ENCODE data around the gene GARRE1. TPM values are rescaled to one million over a fixed set of nuclear protein-coding genes. Genes with fewer than 3 reads are reported as not detected.
A peak's percentile ranks its signal among the peaks of the same experiment; 100 is the strongest.

Gene GARRE1
- total RNA-seq, 2 donors from 2014 or later, result 13.0 to 26.7 TPM

GRCh38 chr19:34220472-34221063, 33.8 kb upstream of the GARRE1 start:
- no peak overlapping the region for H3K27ac ChIP-seq
- peaks cover 24% of the 10 kb centered on the region for H3K36me3 ChIP-seq
- intact Hi-C loops (cut with DNase I), result no loop called here
- TF ChIP-seq, protein P1, sequence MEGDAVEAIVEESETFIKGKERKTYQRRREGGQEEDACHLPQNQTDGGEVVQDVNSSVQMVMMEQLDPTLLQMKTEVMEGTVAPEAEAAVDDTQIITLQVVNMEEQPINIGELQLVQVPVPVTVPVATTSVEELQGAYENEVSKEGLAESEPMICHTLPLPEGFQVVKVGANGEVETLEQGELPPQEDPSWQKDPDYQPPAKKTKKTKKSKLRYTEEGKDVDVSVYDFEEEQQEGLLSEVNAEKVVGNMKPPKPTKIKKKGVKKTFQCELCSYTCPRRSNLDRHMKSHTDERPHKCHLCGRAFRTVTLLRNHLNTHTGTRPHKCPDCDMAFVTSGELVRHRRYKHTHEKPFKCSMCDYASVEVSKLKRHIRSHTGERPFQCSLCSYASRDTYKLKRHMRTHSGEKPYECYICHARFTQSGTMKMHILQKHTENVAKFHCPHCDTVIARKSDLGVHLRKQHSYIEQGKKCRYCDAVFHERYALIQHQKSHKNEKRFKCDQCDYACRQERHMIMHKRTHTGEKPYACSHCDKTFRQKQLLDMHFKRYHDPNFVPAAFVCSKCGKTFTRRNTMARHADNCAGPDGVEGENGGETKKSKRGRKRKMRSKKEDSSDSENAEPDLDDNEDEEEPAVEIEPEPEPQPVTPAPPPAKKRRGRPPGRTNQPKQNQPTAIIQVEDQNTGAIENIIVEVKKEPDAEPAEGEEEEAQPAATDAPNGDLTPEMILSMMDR (IDR thresholded peaks at IDR 0.05), result peak; percentile 61
- peak; percentile 75 for DNase-seq
- H3K9ac ChIP-seq (ENCODE audit: low read depth in 2 of 2, low read length in 2 of 2), result no peak overlapping the region
- no peaks in the 10 kb centered on the region for H3K27me3 ChIP-seq
- no peaks in the 10 kb centered on the region for H3K9me3 ChIP-seq
- H3K4me3 ChIP-seq, result no peak overlapping the region
- H3K4me1 ChIP-seq, result no peaks in the 10 kb centered on the region

- Histone ChIP-seq H3K27me3 (no peaks in the 10 kb centered on the region), H3K4me3 (no peak overlapping the region), H3K9me3 (no peaks in the 10 kb centered on the region), H3K9ac (ENCODE audit: low read depth in 2 of 2, low read length in 2 of 2) (no peak overlapping the region), H3K27ac (no peak overlapping the region), H3K4me1 (no peaks in the 10 kb centered on the region), H3K36me3 (peaks cover 24% of the 10 kb centered on the region)
- DNase-seq, result no peak
- TF ChIP-seq, protein P1 (IDR thresholded peaks at IDR 0.05), result no peak
- intact Hi-C loops (cut with DNase I), result no loop called here
These were observed 32.0 kb upstream of the GARRE1 start for GRCh38 chr19:34222386-34222785.

DNA sequence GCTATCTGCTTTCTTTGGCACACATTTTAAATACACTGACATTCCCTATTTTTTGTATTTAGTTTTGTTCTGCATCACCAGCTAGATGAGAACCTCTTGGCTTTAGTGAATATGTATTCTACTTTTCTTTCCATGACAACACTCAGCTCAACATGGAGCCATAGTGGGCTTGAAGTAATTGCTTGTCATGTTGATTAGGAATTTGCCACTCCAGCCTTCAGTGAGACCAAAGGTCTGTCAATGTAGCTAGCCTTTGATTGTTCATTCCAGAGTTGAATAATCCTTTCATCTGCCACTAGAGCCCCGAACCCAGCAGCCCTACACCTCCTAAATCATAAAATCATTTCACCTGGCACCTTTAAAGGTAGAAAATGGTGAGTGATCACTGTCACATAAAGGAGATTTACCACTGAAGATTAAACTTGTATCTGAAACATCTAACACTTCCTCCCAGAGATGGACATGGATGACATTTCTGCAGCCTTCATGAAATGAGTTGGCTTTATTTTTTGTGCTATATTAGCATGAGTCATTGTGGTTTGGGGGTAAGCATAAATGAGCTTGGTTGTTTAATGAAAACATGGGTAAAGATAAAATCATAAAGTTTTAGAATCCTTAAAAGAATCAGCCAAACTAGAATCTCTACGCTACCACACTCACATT, 29.2 kb upstream of the GARRE1 start:
- H3K36me3 ChIP-seq, result peaks cover 22% of the 10 kb centered on the region
- H3K27me3 ChIP-seq, result no peaks in the 10 kb centered on the region
- TF ChIP-seq, protein P1 (IDR thresholded peaks at IDR 0.05), result no peak
- no peak for DNase-seq
- H3K9ac ChIP-seq (ENCODE audit: low read depth in 2 of 2, low read length in 2 of 2), result no peak overlapping the region
- no peaks in the 10 kb centered on the region for H3K9me3 ChIP-seq
- H3K4me3 ChIP-seq, result no peak overlapping the region
- intact Hi-C loops (cut with DNase I), result no loop called here
- H3K4me1 ChIP-seq, result no peaks in the 10 kb centered on the region
- no peak overlapping the region for H3K27ac ChIP-seq

DNA sequence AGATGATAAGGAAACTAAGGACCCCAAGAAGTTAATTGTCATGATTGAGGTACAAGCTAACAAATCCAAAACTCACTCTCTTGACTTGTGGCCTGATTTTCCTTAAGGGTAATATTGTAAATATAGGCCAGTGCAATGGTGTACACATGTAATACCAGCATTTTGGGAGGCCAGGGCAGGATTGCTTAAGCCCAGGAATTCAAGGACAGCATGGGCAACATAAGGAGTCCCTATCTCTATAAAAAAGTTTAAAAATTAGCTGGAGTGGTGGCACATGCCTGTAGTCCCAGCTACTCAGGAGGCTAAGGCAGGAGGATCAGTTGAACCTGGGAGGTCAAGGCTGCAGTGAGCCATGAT, 28.7 kb upstream of the GARRE1 start:
- Histone ChIP-seq H3K27ac (no peak overlapping the region), H3K9ac (ENCODE audit: low read depth in 2 of 2, low read length in 2 of 2) (no peak overlapping the region), H3K4me1 (no peaks in the 10 kb centered on the region), H3K36me3 (peaks cover 17% of the 10 kb centered on the region), H3K27me3 (no peaks in the 10 kb centered on the region), H3K4me3 (no peak overlapping the region), H3K9me3 (no peaks in the 10 kb centered on the region)
- intact Hi-C loops (cut with DNase I), result no loop called here
- no peak for DNase-seq
- TF ChIP-seq, protein P1 (IDR thresholded peaks at IDR 0.05), result no peak

- TF ChIP-seq, protein P1 (IDR thresholded peaks at IDR 0.05), result no peak
- intact Hi-C loops (cut with DNase I), result no loop called here
- no peak for DNase-seq
- peaks cover 15% of the 10 kb centered on the region for H3K36me3 ChIP-seq
- H3K4me3 ChIP-seq, result no peak overlapping the region
- no peaks in the 10 kb centered on the region for H3K4me1 ChIP-seq
- H3K9ac ChIP-seq (ENCODE audit: low read depth in 2 of 2, low read length in 2 of 2), result no peak overlapping the region
- no peak overlapping the region for H3K27ac ChIP-seq
- H3K9me3 ChIP-seq, result no peaks in the 10 kb centered on the region
- H3K27me3 ChIP-seq, result no peaks in the 10 kb centered on the region
These were observed 28.3 kb upstream of the GARRE1 start for GRCh38 chr19:34226036-34226435.
